T-helper 22 cell (primary cell): Measurements from ENCODE around the gene ZNF740.
"Not testable (repeated sequence)": the region's sequence is repeated elsewhere in the genome, so short reads cannot be mapped to it uniquely, and the experiment has no call there.

ENCODE experiments used
- DNase-seq: peaks from one replicate; pipeline ENCODE4 v3.0.0-alpha.2; 2020; ENCODE audit warnings: low read depth

The ZNF740 gene

GRCh38 chr12:53194973-53195372, 14.5 kb downstream of the ZNF740 start:
- no peak for DNase-seq

DNA sequence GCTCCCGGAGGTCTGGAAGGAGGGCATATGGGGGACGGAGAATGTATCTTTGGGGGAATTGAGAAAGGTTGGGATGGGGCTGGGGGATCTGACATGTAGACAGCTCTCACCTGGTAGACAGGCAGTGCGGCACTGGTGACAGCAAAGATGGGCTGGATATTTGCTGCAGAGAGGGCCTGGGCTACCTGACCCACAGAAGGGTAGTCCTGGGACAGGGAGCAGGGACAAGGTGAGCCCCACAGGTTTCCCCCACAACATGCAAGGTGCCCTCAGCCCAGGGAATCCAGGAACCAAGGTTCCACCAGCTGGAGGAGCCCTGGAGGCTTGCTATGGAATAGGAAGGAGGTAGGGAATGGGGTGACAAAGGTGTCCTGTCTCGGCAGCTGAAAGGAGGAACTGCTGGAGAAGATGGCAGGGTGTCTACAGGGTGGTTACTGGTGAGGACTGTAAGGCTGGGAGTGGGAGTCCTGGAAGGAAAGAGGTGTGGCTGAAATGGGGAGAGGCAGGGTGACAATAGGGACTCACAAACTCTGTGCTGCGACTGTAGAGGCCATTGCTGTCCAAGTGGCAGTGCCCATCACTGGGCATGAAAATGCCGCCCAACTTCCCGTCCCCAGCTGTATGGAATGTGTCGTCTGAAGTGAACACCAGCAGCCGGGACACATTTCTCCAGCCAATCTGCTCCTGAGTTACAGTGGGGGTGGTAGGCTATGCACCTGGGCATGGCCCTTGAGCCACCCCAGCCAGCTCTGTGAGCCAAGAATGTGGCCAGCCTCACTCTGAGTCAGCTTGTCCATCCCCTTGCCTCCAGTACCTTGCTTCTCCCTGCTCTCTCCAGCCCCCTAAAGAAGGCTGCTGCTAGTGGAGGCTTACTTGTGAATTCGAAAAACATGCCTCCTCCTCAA, 15.2 kb downstream of the ZNF740 start:
- no peak for DNase-seq

DNA sequence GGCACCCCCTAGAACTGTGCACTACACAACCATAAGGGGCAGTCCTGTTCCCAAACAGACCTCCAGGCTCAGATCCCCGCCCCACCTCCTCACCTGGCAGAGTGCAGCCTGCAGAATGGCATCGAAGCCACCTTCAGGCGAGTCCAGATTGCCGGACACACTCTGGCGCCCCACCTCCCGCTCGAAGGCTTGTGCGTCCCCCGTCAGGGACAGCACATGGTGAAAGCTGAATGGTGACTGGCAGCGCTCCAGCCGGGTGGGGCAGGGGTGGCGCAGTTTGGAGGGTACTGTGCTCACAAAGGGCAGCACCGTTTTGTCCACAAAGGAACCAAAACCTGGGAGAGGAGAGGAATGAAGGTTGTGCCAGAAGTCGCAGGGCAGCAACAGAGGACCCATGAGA, 16.0 kb downstream of the ZNF740 start:
- DNase-seq = no peak

- DNase-seq = no peak
Measured at GRCh38 chr12:53197011-53197640, 16.6 kb downstream of the ZNF740 start.

DNA sequence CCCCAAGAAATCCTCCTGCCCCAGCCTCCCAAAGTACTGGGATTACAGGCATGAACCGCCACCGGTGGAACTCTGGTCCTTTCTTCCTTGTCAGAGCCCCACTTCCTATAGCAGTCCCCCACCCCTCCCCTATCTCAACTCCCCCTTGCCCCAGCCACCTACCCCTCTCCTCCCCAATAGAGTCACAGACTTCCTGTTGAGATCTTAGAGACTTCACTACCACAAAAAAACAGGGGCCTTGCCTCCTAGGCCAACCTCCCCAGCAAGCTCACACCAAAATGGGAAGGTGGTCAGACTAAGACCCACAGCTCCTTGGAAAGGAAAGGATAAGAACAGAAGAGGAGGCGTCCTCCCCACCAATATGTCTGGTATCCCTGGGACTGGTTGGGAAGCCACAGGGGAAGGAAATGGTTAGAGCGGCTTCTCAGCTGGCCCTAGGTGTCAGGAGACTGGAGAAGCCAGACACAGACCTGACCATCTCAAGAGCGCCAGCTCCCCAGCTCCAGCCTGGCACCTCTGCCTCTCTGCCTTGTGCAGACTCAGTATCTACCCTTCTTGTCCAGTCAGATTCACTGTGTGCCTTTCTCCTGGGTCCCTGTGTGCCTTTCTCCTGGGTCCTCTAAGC, 18.1 kb downstream of the ZNF740 start:
- DNase-seq = no peak

GRCh38 chr12:53199700-53200099, 19.2 kb downstream of the ZNF740 start:
- DNase-seq = no peak

DNA sequence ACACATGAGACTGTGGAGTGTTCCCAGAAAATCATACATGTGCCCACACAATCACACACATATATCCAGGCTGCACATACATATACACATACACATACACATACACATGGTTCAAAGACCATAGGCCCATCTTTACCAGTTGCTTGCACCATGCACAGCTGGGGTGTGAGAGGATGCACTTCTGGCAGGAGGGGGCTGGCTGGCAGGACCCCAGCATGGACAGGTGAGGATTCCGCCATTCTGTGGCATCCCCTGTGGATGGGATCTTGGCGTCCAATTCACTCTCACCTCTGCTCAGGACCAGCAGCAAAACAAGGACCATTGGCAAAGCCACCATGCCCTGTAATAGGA, 19.6 kb downstream of the ZNF740 start:
- no peak for DNase-seq

DNA sequence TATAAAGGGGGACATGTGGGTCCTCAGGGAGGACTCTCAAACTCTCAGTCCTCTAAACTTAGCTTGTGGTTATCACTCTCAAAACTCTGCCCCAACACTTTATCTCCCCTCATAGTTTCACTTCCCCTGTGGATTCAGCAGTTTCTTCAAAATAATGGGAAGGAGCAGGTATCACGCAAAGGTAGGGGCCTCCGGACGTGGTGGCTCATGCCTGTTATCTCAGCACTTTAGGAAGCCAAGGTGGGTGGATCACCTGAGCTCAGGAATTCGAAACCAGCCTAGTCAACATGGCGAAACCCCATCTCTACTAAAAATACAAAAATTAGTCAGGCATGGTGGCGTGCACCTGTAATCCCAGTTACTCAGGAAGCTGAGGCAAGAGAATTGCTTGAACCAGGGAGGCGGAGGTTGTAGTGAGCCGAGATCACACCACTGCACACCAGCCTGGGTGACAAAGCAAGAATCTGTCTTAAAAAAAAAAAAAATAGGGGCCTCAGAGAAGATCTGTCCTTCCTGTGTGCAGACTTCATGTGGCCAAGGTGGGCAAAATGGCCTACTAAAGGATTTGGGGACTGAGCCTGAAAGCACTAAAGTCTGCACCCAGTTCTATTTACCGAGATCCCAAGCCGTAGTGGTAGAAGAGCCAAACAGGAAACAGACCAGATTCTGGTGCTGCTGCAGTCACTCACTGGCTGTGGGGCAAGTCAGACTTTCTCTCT, 20.1 kb downstream of the ZNF740 start:
- no peak for DNase-seq

GRCh38 chr12:53201177-53201541, 20.6 kb downstream of the ZNF740 start:
- no peak for DNase-seq

- DNase-seq = no peak
Measured at GRCh38 chr12:53201639-53202038, 21.1 kb downstream of the ZNF740 start.

DNA sequence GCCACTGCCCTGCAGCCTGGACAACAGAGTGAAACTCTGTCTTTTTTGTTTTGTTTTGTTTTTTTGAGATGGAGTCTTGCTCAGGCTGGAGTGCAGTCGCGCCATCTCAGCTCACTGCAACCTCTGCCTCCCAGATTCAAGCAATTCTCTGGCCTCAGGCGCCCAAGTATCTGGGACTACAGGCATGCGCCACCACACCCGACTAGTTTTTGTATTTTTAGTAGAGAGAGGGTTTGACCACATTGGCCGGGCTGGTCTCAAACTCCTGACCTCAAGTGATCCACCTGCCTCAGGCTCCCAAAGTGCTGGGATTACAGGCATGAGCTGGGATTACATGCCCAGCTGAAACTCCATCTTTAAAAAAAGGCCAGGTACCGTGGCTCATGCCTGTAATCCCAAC, 21.8 kb downstream of the ZNF740 start:
- DNase-seq = not testable (repeated sequence)

DNA sequence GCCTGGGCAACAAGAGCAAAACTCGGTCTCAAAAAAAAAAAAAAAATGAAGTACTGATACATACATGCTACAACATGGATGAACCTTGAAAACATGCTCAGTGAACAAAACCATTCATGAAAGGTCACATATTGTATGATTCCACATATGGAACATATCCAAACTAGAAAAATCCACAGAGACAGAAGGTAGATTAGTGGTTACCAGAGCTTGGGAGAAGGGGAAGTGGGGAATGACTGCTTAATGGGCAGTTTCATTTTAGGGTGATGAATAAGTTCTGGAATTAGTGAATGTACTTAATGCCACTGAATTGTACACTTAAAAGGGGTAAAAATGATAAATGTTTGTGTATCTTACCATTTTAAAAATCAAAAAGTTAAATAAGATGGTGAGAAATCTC, 23.8 kb downstream of the ZNF740 start:
- no peak for DNase-seq

DNA sequence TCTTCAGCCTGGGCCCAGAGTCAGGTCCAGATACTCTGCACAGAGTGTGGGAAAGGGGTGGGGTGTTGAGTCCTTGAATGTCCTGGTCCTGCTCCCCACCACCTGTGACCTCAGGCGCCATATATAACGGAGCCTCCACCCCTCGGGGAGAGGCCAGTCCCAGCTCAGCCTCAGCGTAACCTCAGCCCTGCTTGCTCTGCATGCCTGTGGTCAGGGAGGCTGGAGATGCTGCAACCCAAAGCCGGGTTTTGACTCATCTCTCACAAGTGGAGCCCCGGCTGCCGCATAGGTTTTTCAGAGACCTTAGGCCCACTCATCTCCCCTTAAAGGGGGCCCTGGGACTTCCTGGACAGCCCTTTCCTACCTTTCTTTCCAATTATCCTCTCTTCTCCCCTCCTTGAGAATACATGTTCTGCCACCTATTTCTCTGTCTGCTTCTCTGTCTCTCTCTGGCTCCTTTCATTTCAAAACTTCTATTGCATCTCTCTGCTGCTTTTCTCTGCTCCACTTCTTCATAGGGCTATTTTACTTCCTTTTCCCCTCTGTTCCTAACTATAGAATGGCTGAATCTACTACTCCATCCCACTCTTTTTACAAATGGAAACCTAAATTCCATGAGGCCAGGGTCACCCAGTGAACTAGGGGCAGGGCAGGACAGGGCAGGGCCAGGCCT, 25.4 kb downstream of the ZNF740 start:
- peak; percentile 36 for DNase-seq

- DNase-seq = peak; percentile 48
Measured at GRCh38 chr12:53207042-53207441, 26.5 kb downstream of the ZNF740 start, which contains the start of gene ITGB7. Gene ITGB7 (minus strand): TSS chr12:53207251. CDS start chr12:53200443, 6,808 bp downstream.

DNA sequence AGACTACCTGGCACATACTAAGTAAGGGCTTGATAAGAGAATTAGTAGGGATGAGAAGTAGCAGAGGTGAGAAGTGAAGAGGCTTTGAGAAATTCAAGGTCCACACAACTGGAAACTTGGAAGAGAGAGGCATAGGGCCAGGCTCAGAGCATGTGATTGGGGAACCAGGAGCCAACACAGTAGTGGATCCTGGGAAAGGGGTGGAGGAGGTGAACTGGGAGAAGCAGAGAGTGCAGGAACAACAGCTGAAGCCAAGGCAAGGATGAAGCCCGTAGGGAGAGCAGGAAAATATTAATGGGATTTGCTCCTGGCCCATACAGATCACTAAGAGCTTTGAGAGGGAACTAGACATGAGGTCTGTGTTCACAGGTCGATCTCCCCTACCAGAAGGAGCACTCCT, 27.9 kb downstream of the ZNF740 start:
- no peak for DNase-seq

GRCh38 chr12:53208877-53209463, 28.4 kb downstream of the ZNF740 start:
- DNase-seq = no peak

- DNase-seq = no peak
Measured at GRCh38 chr12:53210843-53211242, 30.3 kb downstream of the ZNF740 start.

GRCh38 chr12:53211476-53212381, 31.2 kb downstream of the ZNF740 start:
- DNase-seq = no peak

DNA sequence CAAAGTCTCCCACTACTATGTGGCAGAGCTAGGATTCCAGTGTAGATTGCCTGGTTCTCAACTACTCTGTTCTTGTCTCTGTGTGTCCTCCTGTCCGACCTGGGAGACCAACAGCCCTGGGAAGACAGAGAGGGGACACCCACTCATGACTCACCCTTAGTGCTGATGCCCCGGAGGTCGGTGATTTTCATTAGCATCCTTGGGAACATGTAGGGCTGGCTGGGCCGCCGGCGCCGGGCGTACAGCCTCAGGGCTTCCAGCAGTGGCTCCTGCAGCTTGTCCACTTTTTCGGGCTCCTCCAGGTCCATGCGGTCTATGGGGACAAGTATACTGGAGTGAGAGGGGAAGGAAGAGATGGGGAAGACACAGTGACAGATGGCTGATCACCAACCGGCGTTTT, 32.4 kb downstream of the ZNF740 start:
- no peak for DNase-seq

- peak; percentile 57 for DNase-seq
Measured at GRCh38 chr12:53213348-53213747, 32.8 kb downstream of the ZNF740 start.
